PC-9 (cell line): Measurements from ENCODE around the gene ACOT12. TPM values are rescaled to one million over a fixed set of nuclear protein-coding genes. Genes with fewer than 3 reads are reported as not detected.

Experiments
- BruUV-seq: library from RNA; stranded (reverse); fragments of 400-500 nt; replicated peaks from 2 replicates; lab custom pipeline; 2021; lab: Mats Ljungman, UMichigan
- CTCF ChIA-PET: fragments of 300-600 bp; sonication (Branson Sonifier 250); formaldehyde crosslinking; loops from one replicate; lab custom pipeline; 2022; ENCODE audit warnings: antibody characterized with exemption; lab: Charles Lee
- POLR2A ChIA-PET: fragments of 300-600 bp; sonication (Branson Sonifier 250); formaldehyde crosslinking; loops from one replicate; lab custom pipeline; 2022; ENCODE audit warnings: antibody characterized with exemption; ENCODE audit not compliant: unreplicated experiment; lab: Charles Lee
- DNase-seq, 2 experiments: peaks; one replicate each; pipeline versions ENCODE4 v3.0.0 to v3.0.0-alpha.2; 2015 to 2022; ENCODE audit warnings: mixed read lengths in 1 of 2
- H2AFZ ChIP-seq: fragments of 200-600 bp; sonication (generic); 2 replicates; pipeline ENCODE4 v1.8.1; 2017; ENCODE audit warnings: antibody characterized with exemption
- H3F3A ChIP-seq: fragments of 200-600 bp; sonication (generic); 2 replicates; pipeline ENCODE4 v1.8.1; 2017; ENCODE audit warnings: antibody characterized with exemption, mild to moderate bottlenecking, low read depth; ENCODE audit not compliant: insufficient read depth
- H3K27ac ChIP-seq: fragments of 200-600 bp; sonication (generic); 2 replicates; pipeline ENCODE4 v1.6.1; 2016; ENCODE audit warnings: mixed run types
- H3K27me3 ChIP-seq: fragments of 200-600 bp; sonication (generic); 2 replicates; pipeline ENCODE4 v1.6.1; 2016; ENCODE audit warnings: low read depth, mixed run types; ENCODE audit not compliant: insufficient read depth
- H3K36me3 ChIP-seq: fragments of 200-600 bp; sonication (generic); 2 replicates; pipeline ENCODE4 v1.6.1; 2016; ENCODE audit warnings: low read depth, mixed run types
- H3K4me1 ChIP-seq: fragments of 200-600 bp; sonication (generic); replicated peaks from 2 replicates; pipeline ENCODE4 v1.6.1; 2016; ENCODE audit warnings: mixed run types; ENCODE audit not compliant: insufficient read depth
- H3K4me2 ChIP-seq: fragments of 200-600 bp; sonication (generic); 2 replicates; pipeline ENCODE4 v1.6.1; 2017; ENCODE audit warnings: mixed run types
- H3K4me3 ChIP-seq: fragments of 200-600 bp; sonication (generic); 2 replicates; pipeline ENCODE4 v1.6.1; 2016; ENCODE audit warnings: mixed run types
- H3K79me2 ChIP-seq: fragments of 200-600 bp; sonication (generic); 2 replicates; pipeline ENCODE4 v1.6.1; 2017; ENCODE audit warnings: low read depth, mixed run types
- H3K9me2 ChIP-seq: fragments of 200-600 bp; sonication (generic); 2 replicates; pipeline ENCODE4 v1.8.1; 2017; ENCODE audit warnings: mild to moderate bottlenecking; ENCODE audit not compliant: insufficient read depth
- H3K9me3 ChIP-seq: fragments of 200-600 bp; sonication (generic); 2 replicates; pipeline ENCODE4 v1.8.1; 2016; ENCODE audit warnings: low read depth; ENCODE audit not compliant: insufficient read depth
- H4K20me1 ChIP-seq: fragments of 200-600 bp; sonication (generic); 2 replicates; pipeline ENCODE4 v1.8.1; 2017; ENCODE audit not compliant: insufficient read depth
- EZH2 ChIP-seq: fragments of 200-600 bp; sonication (generic); IDR thresholded peaks from 2 replicates; pipeline ENCODE4 v1.8.0; 2017; ENCODE audit warnings: antibody characterized with exemption, low read depth
- intact Hi-C: fragments of 100-400 bp; cut with micrococcal nuclease; formaldehyde crosslinking; loops from one replicate; pipeline ENCODE4 v1.10.0; 2022; ENCODE audit not compliant: unreplicated experiment
- total RNA-seq: library from RNA; stranded (reverse); gene quantifications from 2 replicates; pipeline ENCODE4 v1.2.3, GENCODE V29; 2021
- TF ChIP-seq, protein P1 (sequence below): fragments of 200-600 bp; sonication (generic); conservative IDR thresholded peaks from 2 replicates; pipeline ENCODE4 v1.6.1; 2017; ENCODE audit warnings: mixed run types, antibody characterized with exemption, mild to moderate bottlenecking, moderate library complexity

ACOT12 gene
- total RNA-seq, 1 experiment from 2014 or later = not detected

DNA sequence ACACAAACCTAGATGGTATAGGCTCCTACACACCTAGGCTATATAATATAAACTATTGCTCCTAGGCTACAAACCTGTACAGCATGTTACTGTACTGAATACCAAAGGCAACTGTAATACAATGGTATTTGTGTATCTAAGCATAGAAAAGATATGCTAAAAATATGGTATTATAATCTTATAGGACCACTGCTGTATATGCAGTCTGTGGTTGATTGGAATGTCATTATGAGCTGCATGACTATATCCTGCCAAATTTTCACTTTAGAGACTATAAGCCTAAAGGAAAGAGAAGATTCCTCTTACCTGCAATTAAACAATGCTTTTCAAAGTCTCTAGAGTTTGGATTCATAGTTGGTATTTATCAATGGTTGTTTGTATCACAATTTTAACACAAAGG, 24.7 kb upstream of the ACOT12 start:
- BruUV-seq = no TSS peak
- no peak overlapping the region for H2AFZ ChIP-seq
- H3K4me3 ChIP-seq = no peak overlapping the region
- H3K4me2 ChIP-seq = no peak overlapping the region
- no peaks in the 10 kb centered on the region for H3K9me2 ChIP-seq
- ChIA-PET CTCF (no interaction called here), POLR2A (no interaction called here)
- H3K27ac ChIP-seq = no peak overlapping the region
- no peak for TF ChIP-seq EZH2
- TF ChIP-seq, protein P1, sequence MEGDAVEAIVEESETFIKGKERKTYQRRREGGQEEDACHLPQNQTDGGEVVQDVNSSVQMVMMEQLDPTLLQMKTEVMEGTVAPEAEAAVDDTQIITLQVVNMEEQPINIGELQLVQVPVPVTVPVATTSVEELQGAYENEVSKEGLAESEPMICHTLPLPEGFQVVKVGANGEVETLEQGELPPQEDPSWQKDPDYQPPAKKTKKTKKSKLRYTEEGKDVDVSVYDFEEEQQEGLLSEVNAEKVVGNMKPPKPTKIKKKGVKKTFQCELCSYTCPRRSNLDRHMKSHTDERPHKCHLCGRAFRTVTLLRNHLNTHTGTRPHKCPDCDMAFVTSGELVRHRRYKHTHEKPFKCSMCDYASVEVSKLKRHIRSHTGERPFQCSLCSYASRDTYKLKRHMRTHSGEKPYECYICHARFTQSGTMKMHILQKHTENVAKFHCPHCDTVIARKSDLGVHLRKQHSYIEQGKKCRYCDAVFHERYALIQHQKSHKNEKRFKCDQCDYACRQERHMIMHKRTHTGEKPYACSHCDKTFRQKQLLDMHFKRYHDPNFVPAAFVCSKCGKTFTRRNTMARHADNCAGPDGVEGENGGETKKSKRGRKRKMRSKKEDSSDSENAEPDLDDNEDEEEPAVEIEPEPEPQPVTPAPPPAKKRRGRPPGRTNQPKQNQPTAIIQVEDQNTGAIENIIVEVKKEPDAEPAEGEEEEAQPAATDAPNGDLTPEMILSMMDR = no peak
- peaks cover 33% of the 10 kb centered on the region for H3K4me1 ChIP-seq
- intact Hi-C loops = no loop called here
- H3K27me3 ChIP-seq = no peaks in the 10 kb centered on the region
- H3F3A ChIP-seq = 0 out of 2 replicates have a peak, but pooled peaks cover 8% of the 10 kb centered on the region
- H3K9me3 ChIP-seq = no peaks in the 10 kb centered on the region
- no peaks in the 10 kb centered on the region for H4K20me1 ChIP-seq
- DNase-seq = no peak
- H3K79me2 ChIP-seq = no peaks in the 10 kb centered on the region
- no peaks in the 10 kb centered on the region for H3K36me3 ChIP-seq

DNA sequence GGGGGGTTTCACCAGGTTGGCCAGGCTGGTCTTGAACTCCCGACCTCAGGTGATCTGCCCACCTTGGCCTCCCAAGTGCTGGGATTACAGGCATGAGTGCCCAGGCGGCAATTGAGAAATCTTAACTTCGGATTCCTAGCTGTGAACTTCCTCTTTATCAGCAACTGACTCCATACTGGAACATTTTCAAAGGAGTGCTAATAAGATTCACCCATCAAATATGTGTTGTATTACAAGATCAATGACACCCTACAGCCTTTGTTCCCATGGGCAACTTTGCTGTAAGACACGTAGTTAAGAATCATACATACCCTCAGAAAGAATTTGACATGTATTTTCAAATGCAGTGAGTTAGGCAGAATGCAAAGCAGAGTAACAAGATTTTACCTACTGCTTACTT, 23.1 kb upstream of the ACOT12 start:
- DNase-seq = no peak
- no peak for TF ChIP-seq EZH2
- TF ChIP-seq, protein P1 = no peak
- H3K27ac ChIP-seq = no peak overlapping the region
- peaks cover 21% of the 10 kb centered on the region for H3K4me1 ChIP-seq
- ChIA-PET POLR2A (no interaction called here), CTCF (no interaction called here)
- intact Hi-C loops = no loop called here
- H3K79me2 ChIP-seq = no peaks in the 10 kb centered on the region
- no peaks in the 10 kb centered on the region for H3K27me3 ChIP-seq
- H3K9me2 ChIP-seq = no peaks in the 10 kb centered on the region
- H3K9me3 ChIP-seq = no peaks in the 10 kb centered on the region
- H3K4me2 ChIP-seq = no peak overlapping the region
- no TSS peak for BruUV-seq
- H2AFZ ChIP-seq = no peak overlapping the region
- no peaks in the 10 kb centered on the region for H3F3A ChIP-seq
- no peak overlapping the region for H3K4me3 ChIP-seq
- no peaks in the 10 kb centered on the region for H4K20me1 ChIP-seq
- H3K36me3 ChIP-seq = no peaks in the 10 kb centered on the region

DNA sequence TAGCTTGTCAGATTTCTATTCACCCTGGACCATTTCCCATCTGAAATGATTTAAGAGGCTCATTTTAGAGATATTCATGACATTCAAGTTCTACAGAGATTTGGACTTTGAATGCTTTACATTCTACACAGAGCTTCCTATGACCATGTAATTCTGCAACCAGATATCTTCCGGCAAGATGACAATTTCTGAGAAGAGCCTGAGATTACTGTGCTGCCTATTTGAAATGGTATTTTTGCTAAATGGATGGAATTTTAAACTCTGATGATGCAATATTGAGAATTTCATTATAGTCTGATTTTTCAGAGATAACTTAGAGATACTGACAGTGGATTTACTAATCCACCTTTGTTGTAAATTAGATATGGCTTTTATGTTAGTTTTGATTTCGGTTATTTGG, 16.0 kb upstream of the ACOT12 start:
- Histone ChIP-seq H3K27me3 (no peaks in the 10 kb centered on the region), H3K4me3 (no peak overlapping the region), H3K4me2 (no peak overlapping the region), H3K9me2 (no peaks in the 10 kb centered on the region), H3K36me3 (no peaks in the 10 kb centered on the region), H4K20me1 (no peaks in the 10 kb centered on the region), H3K9me3 (no peaks in the 10 kb centered on the region), H2AFZ (no peak overlapping the region), H3F3A (no peaks in the 10 kb centered on the region), H3K27ac (no peak overlapping the region), H3K79me2 (no peaks in the 10 kb centered on the region), H3K4me1 (no peaks in the 10 kb centered on the region)
- BruUV-seq = no TSS peak
- POLR2A ChIA-PET = no interaction called here
- no peak for TF ChIP-seq EZH2
- TF ChIP-seq, protein P1 = no peak
- DNase-seq = no peak
- intact Hi-C loops = no loop called here
- CTCF ChIA-PET = no interaction called here
